Mammary epithelial cell (primary cell): ENCODE data around the gene DDX25.

Experiments
- CTCF ChIP-seq, 2 donors: IDR thresholded peaks in 1 of 2; conservative IDR thresholded peaks in 1 of 2; 2 replicates each; pipeline ENCODE4 v1.5.1; 2011 to 2012; ENCODE audit warnings: inconsistent platforms in 2 of 2, low read length in 2 of 2, mild to moderate bottlenecking in 2 of 2, control low read depth in 1 of 2, low read depth in 1 of 2; ENCODE audit not compliant: insufficient read depth in 1 of 2; ENCODE audit errors: extremely low read depth in 1 of 2
- EZH2 ChIP-seq: IDR thresholded peaks from 2 replicates; pipeline ENCODE4 v1.6.1; 2012; ENCODE audit warnings: low read length, inconsistent platforms, borderline replicate concordance

- no peak for TF ChIP-seq EZH2
- TF ChIP-seq CTCF (conservative IDR thresholded peaks at IDR 0.05 in 1 of 2, IDR thresholded peaks at IDR 0.05 in 1 of 2; ENCODE audit: extremely low read depth in 1 of 2, insufficient read depth in 1 of 2, low read depth in 1 of 2, low read length in 2 of 2) = no peak
Observed at GRCh38 chr11:125910226-125910849, 6.0 kb downstream of the DDX25 start.
